GM23338 (cell line): ENCODE results near the gene NDRG2. TPM values are rescaled to one million over a fixed set of nuclear protein-coding genes. Genes with fewer than 3 reads are reported as not detected.

Experiments
- ATAC-seq: fragments of 200-7000 bp; cut with Tn5 transposase; 3 replicates; pipeline ENCODE4 v1.9.1; 2020
- DNase-seq: peaks from one replicate; pipeline ENCODE4 v3.0.0-alpha.2; 2015; ENCODE audit warnings: low spot score
- H2AFZ ChIP-seq: fragments of 200-600 bp; sonication (generic); 2 replicates; pipeline ENCODE4 v1.8.0; 2016; ENCODE audit warnings: antibody characterized with exemption, mild to moderate bottlenecking, moderate library complexity
- H3F3A ChIP-seq: fragments of 200-600 bp; sonication (generic); replicated peaks from 2 replicates; pipeline ENCODE4 v1.8.0; 2017; ENCODE audit warnings: antibody characterized with exemption, mixed run types, low read depth
- H3K27ac ChIP-seq: fragments of 200-600 bp; sonication (generic); 2 replicates; pipeline ENCODE4 v1.6.1; 2016; ENCODE audit warnings: low read depth
- H3K27me3 ChIP-seq: fragments of 200-600 bp; sonication (generic); 2 replicates; pipeline ENCODE4 v1.8.0; 2016; ENCODE audit warnings: mild to moderate bottlenecking, mixed run types, moderate library complexity; ENCODE audit not compliant: insufficient read depth
- H3K36me3 ChIP-seq: fragments of 200-600 bp; sonication (generic); 2 replicates; pipeline ENCODE4 v1.8.0; 2016; ENCODE audit warnings: mild to moderate bottlenecking; ENCODE audit not compliant: insufficient read depth
- H3K4me1 ChIP-seq: fragments of 200-600 bp; sonication (generic); 2 replicates; pipeline ENCODE4 v1.8.0; 2016; ENCODE audit warnings: mild to moderate bottlenecking, moderate library complexity; ENCODE audit not compliant: insufficient read depth
- H3K4me2 ChIP-seq: fragments of 200-600 bp; sonication (generic); 2 replicates; pipeline ENCODE4 v1.7.1; 2017; ENCODE audit warnings: mixed run types
- H3K4me3 ChIP-seq: fragments of 200-600 bp; sonication (generic); 2 replicates; pipeline ENCODE4 v1.6.1; 2016; ENCODE audit warnings: mixed run types
- H3K79me2 ChIP-seq: fragments of 200-600 bp; sonication (generic); replicated peaks from 2 replicates; pipeline ENCODE4 v1.8.0; 2017; ENCODE audit warnings: mild to moderate bottlenecking; ENCODE audit not compliant: insufficient read depth
- H3K9me2 ChIP-seq: fragments of 200-600 bp; sonication (generic); 2 replicates; pipeline ENCODE4 v1.8.0; 2017; ENCODE audit not compliant: insufficient read depth
- H4K20me1 ChIP-seq: fragments of 200-600 bp; sonication (generic); replicated peaks from 2 replicates; pipeline ENCODE4 v1.8.0; 2017; ENCODE audit warnings: mild to moderate bottlenecking; ENCODE audit not compliant: insufficient read depth
- H3K27ac Mint-ChIP-seq: 2 replicates; pipeline ENCODE4 v1.8.0; 2020; ENCODE audit warnings: inconsistent platforms, mild to moderate bottlenecking, moderate library complexity, mixed read lengths
- H3K27me3 Mint-ChIP-seq: 3 replicates; pipeline ENCODE4 v1.8.0; 2022; ENCODE audit warnings: low read depth, mild to moderate bottlenecking, moderate library complexity, mixed read lengths, inconsistent platforms; ENCODE audit not compliant: insufficient read depth, poor library complexity
- H3K36me3 Mint-ChIP-seq: 3 replicates; pipeline ENCODE4 v1.8.0; 2021; ENCODE audit warnings: low read depth, mild to moderate bottlenecking, inconsistent platforms, moderate library complexity, mixed read lengths
- H3K4me1 Mint-ChIP-seq: 3 replicates; pipeline ENCODE4 v1.8.0; 2020; ENCODE audit warnings: mild to moderate bottlenecking, inconsistent platforms, mixed read lengths
- H3K4me3 Mint-ChIP-seq: 3 replicates; pipeline ENCODE4 v1.8.0; 2021; ENCODE audit warnings: moderate library complexity, mild to moderate bottlenecking, inconsistent platforms, mixed read lengths
- H3K9me3 Mint-ChIP-seq: 3 replicates; pipeline ENCODE4 v1.8.0; 2020; ENCODE audit warnings: moderate library complexity, mild to moderate bottlenecking, inconsistent platforms, mixed read lengths
- CREB1 ChIP-seq: fragments of 250-450 bp; sonication (Bioruptor Pico); IDR thresholded peaks from 2 replicates; pipeline ENCODE4 v1.5.0; 2020; ENCODE audit warnings: low read depth, mild to moderate bottlenecking, moderate library complexity
- ZNF114 ChIP-seq: fragments of 250-450 bp; sonication (Bioruptor Pico); IDR thresholded peaks from 2 replicates; pipeline ENCODE4 v1.5.0; 2020; ENCODE audit warnings: mild to moderate bottlenecking, moderate library complexity
- ZNF462 ChIP-seq: fragments of 250-450 bp; sonication (Bioruptor Pico); IDR thresholded peaks from 2 replicates; pipeline ENCODE4 v1.5.0; 2020; ENCODE audit warnings: mild to moderate bottlenecking, moderate library complexity
- polyA plus RNA-seq: library from polyadenylated mRNA; unstranded; fragments of >200 nt; fragmentation: Nextera tagmentation; extraction: Ambion mirVana; gene quantifications from 2 replicates; pipeline ENCODE4 v1.2.1, GENCODE V29; 2016
- total RNA-seq: library from RNA; depleted of rRNA; stranded (reverse); fragments of >200 nt; shearing (Covaris generic); gene quantifications from 2 replicates; pipeline ENCODE4 v1.2.3, GENCODE V29; 2014
- TF ChIP-seq, protein P1 (sequence below), 2 experiments: fragments of 200-600 bp in 1 of 2; sonication (generic) in 1 of 2; conservative IDR thresholded peaks; 2 replicates each; pipeline versions ENCODE4 v1.5.1 to v1.6.1; 2016 to 2017; ENCODE audit warnings: antibody characterized with exemption in 2 of 2, low read depth in 2 of 2, mild to moderate bottlenecking in 2 of 2, moderate library complexity in 1 of 2

Gene NDRG2
- total and polyA plus RNA-seq, 2 experiments from 2014 or later, result 8.8 to 20.6 TPM

DNA sequence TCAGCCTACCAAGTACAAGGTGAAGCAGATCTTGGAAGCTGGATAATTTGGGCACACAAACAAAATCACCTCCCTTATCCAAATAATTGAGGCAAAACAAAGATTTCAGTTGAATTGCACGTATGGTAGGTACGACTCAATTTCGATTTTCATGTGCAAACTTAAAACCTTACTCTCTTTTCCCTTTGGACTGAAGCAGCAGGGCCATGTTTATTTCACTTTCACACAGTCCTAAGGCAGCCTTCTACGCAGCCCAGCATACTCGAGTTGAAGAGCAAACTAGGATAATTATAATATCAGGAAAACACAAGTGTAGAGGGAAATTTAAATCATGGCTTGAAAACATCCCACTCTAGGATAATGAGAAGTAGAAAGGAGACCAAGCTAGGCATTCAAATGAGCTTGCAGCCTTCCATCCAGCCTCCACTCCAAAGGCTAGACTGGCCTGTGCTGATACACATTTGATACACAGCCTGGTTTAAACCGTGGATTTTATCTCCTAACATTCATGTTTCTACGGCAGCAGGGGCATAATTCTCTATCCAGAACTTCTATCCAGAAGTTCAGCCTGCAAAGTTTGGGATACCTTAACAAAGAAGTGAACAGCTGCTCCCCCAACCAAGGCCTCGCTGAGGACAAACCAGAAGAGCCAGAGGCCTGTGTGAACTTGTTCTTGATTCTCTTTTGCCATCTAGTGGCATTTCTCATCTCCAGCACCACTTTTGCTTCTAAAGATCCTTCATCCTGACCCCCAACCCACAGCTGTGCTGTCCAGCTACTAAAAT is 14.9 kb upstream of the NDRG2 start:
- peak overlapping the region; percentile 33 for H3K27ac Mint-ChIP-seq
- Histone ChIP-seq H2AFZ (peak overlapping the region; percentile 33), H4K20me1 (no peaks in the 10 kb centered on the region), H3K79me2 (no peaks in the 10 kb centered on the region), H3F3A (no peaks in the 10 kb centered on the region), H3K4me3 (0 out of 2 replicates have a peak overlapping the region, but pooled peaks have one; percentile 12), H3K4me2 (peak overlapping the region; percentile 44), H3K27ac (no peak overlapping the region), H3K4me1 (peaks cover 10% of the 10 kb centered on the region), H3K27me3 (no peaks in the 10 kb centered on the region), H3K36me3 (no peaks in the 10 kb centered on the region), H3K9me2 (no peaks in the 10 kb centered on the region)
- no peaks in the 10 kb centered on the region; the same call in 2 of the 3 replicates for H3K9me3 Mint-ChIP-seq
- H3K27me3 Mint-ChIP-seq, result peaks cover 16% of the 10 kb centered on the region
- peak; percentile 90 for DNase-seq
- peak overlapping the region; percentile 33; the same call in 1 of the 3 replicates for H3K4me3 Mint-ChIP-seq
- H3K4me1 Mint-ChIP-seq, result peaks cover 26% of the 10 kb centered on the region
- no peaks in the 10 kb centered on the region; the same call in 2 of the 3 replicates for H3K36me3 Mint-ChIP-seq
- ATAC-seq, result peak; percentile 82
- TF ChIP-seq ZNF114 (CRISPR knock-in tag) (no peak), ZNF462 (CRISPR knock-in tag) (no peak), CREB1 (CRISPR knock-in tag) (no peak)
- TF ChIP-seq, protein P1, sequence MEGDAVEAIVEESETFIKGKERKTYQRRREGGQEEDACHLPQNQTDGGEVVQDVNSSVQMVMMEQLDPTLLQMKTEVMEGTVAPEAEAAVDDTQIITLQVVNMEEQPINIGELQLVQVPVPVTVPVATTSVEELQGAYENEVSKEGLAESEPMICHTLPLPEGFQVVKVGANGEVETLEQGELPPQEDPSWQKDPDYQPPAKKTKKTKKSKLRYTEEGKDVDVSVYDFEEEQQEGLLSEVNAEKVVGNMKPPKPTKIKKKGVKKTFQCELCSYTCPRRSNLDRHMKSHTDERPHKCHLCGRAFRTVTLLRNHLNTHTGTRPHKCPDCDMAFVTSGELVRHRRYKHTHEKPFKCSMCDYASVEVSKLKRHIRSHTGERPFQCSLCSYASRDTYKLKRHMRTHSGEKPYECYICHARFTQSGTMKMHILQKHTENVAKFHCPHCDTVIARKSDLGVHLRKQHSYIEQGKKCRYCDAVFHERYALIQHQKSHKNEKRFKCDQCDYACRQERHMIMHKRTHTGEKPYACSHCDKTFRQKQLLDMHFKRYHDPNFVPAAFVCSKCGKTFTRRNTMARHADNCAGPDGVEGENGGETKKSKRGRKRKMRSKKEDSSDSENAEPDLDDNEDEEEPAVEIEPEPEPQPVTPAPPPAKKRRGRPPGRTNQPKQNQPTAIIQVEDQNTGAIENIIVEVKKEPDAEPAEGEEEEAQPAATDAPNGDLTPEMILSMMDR (conservative IDR thresholded peaks at IDR 0.05; ENCODE audit: low read depth in 2 of 2), result peak; percentile 77
